Measurements from ENCODE around the gene PLXNA3.

The PLXNA3 gene

DNA sequence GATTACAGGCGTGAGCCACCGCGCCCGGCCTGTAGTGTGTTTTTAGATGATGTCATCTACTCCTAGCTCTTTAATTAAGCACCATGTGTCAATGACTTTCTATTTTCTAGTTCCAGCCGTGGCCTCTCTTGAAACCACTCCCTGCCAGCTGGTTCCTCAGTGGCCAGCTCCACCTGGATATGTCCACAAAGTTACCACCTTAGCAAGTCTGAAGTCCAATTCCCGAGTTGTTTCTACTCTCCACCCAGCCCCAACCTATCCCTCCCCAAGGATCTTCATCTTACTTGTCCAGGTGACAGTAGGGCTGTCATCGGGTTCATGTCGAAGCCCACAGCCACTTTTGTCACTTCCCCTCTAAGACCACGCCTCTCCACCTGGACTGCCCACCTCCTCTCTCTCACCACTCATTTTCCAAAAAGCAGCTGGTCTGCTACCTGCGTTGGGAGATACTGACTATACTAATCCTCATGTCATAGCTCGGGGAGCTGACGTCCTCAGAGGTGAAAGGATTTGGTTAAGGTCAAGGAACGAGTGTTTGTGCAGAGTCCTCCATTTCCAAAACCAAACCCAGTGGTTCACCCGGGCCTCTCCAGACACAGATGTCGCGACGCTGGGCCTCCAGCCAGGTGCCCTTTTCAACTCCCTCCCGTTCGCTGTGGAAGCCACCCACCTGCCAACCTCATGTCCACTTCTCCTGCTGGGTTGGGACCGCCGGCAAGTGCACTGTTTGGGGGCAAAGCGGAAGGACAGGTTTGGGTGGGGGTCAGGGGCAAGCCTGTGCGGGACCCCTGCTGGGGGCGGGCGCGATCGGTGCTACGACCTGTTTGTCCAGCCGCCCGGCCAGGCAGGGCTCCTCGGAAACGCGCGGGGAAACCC is 57.2 kb downstream of the PLXNA3 start:
- TF ChIP-seq, protein P1, sequence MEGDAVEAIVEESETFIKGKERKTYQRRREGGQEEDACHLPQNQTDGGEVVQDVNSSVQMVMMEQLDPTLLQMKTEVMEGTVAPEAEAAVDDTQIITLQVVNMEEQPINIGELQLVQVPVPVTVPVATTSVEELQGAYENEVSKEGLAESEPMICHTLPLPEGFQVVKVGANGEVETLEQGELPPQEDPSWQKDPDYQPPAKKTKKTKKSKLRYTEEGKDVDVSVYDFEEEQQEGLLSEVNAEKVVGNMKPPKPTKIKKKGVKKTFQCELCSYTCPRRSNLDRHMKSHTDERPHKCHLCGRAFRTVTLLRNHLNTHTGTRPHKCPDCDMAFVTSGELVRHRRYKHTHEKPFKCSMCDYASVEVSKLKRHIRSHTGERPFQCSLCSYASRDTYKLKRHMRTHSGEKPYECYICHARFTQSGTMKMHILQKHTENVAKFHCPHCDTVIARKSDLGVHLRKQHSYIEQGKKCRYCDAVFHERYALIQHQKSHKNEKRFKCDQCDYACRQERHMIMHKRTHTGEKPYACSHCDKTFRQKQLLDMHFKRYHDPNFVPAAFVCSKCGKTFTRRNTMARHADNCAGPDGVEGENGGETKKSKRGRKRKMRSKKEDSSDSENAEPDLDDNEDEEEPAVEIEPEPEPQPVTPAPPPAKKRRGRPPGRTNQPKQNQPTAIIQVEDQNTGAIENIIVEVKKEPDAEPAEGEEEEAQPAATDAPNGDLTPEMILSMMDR (IDR thresholded peaks at IDR 0.05; ENCODE audit: extremely low read depth, missing control alignments), result no peak
- DNase-seq (ENCODE audit: low spot score), result peak; percentile 26

DNA sequence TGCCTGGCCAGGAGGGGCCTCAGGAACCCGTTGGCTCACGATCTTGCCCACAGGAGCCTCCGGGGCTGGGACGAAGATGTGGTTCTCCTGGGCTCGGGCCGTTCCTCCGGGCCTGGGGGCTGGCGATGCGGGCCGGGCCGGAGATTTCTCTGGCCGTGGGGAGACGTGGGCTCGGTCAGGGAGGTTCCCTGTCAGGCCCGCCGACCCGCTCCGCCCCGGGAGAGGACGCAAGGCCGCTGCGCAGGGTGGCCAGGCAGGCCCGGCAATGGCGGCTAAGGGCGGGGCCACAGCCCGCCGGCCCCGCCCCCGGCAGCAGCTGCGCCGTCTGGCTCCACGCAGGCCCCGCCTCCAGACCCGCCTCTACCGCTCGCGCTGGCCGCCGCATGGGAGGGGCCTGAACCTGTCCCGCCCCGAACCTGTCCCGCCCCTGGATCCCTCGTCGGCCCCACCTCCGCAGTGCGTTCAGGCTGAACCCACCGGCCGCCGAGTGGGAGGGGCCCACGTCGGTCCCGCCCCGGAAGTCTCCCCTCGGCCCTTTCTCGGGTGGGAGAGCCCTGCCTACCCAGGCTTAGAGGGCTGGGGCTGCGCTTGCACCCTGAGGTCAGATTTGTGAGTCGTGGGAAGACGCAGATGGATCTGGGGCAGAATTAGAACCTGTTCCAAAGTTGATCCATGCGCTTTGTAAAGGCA is 58.0 kb downstream of the PLXNA3 start, which contains the start of gene FAM3A:
TSS of gene FAM3A (minus strand) at position 267 of the 690 bp plus-strand sequence. CDS start 460 bp downstream, outside the sequence.
- TF ChIP-seq, protein P1 (IDR thresholded peaks at IDR 0.05; ENCODE audit: extremely low read depth, missing control alignments), result no peak
- peak; percentile 93 for DNase-seq (ENCODE audit: low spot score)

DNA sequence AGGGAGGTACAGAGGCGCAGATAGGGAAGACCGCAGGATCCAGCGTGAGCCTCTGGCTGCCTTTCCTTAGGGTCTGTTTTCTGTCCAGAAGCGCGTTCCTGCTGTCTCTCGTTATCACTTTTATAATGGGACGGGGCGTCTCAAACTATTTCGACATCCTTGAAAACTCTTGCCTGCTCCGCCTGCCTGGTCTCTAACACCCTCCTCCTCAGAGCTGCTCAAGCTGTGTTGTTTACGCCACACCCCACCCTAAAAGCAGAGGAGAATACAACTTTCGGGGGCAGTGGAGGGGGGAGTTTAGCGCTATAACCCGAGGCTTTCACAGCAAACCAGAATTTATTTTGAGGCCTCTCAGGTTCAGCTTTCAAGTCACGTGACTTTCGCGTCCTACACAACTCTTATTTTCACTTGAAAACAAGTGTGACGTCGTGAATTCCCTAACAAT is 58.6 kb downstream of the PLXNA3 start:
- peak; percentile 15 for DNase-seq (ENCODE audit: low spot score)
- TF ChIP-seq, protein P1 (IDR thresholded peaks at IDR 0.05; ENCODE audit: extremely low read depth, missing control alignments), result no peak

DNA sequence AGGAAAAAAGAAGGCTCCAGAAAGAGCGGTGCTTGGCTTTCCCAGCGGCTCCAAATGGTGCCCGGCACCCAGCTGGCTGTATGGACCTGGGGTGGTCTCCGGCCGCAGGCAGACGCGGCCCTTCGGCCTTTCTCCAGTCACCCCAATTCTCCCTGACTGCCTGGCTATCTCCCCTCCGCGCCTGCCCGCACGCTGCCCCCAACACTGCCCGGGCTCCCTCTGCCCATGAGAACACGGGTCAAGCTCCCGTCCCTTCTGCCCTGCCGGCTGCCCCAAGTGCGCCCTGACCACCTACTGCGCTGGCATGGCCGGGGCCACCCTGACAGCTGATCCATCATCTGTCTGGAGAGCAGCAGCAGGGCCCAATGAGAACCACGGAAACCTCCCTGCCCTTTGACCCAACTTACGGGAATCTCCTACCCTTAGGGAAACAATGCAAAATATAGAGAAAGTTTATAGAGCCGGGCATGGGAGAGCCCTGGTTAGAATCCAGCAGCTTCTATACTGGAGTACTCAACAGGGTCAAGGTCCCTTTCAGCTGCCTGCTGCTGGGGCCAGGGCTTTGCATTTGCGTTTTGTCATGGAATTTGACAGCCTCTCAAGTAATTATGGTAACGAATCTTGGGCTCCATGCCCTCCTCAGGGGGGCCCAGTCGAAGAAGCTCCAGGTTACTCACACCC is 59.2 kb downstream of the PLXNA3 start:
- DNase-seq (ENCODE audit: low spot score), result no peak
- TF ChIP-seq, protein P1 (IDR thresholded peaks at IDR 0.05; ENCODE audit: extremely low read depth, missing control alignments), result no peak

DNA sequence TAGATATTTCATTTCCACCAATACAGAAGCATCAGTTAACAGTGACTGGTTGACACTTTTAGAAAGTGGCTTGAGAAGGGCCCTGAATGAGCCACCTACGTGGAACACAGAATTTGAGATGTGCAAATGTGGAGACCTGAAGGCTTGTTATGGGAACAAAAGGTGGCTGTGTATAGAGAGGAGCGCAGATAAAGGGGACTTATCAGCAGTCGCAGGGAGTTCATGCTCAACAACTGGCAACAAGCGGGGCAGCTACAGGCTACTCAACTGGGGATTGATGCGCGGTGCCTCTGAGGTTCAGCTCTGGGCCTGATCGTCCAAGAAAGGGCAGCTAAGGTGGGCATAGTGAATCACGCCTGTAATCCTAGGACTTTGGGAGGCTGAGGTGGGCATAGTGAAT is 61.3 kb downstream of the PLXNA3 start:
- TF ChIP-seq, protein P1 (IDR thresholded peaks at IDR 0.05; ENCODE audit: extremely low read depth, missing control alignments), result no peak
- no peak for DNase-seq (ENCODE audit: low spot score)

DNA sequence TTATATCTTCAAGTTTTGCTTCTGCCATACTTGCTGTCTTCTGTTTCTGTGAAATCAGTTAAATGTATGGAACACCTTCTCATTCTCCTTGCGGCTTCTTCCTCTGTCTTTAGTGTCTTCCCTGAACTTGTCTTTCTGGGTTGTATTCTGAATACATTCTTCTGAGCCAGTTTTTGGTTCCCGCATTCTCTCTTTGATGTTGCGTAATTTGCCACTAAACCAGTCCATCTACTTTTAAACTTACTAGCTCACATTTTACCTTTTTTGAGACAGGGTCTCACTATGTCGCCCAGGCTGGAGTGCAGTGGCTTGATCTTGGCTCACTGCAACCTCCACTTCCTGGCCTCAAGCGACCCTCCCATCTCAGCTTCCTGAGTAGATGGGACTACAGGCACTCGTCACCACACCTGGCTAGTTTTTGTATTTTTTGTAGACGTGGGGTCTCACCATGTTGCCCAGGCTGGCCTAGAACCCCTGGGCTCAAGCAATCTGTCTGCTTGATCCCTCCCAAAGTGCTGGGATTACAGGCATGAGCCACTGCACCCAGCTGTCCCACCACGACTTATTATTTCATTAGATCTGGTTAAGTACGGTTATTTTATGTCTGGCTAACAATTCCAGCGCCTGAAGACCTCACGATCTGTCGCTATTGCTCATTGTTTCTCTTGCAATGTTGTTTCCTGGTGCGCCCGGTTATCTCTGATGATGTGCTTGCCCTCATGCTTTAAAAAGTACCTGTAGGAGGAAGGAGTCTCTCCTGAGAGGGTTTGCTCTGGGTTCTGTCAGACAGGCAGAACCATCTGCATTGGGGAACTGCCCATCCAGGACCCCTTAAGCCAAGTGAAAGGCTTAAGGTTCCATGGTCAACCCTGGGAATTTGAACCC is 67.8 kb downstream of the PLXNA3 start:
- no peak for DNase-seq (ENCODE audit: low spot score)
- TF ChIP-seq, protein P1 (IDR thresholded peaks at IDR 0.05; ENCODE audit: extremely low read depth, missing control alignments), result no peak

Data from GM20000 (cell line).